BE2C (cell line): ENCODE data around the gene PRXL2A.

Experiments used
- DNase-seq: peaks from one replicate; pipeline ENCODE4 v3.0.0-alpha.2; 2020
- H3K27me3 ChIP-seq: fragments of 250-450 bp; sonication (Bioruptor Pico); 2 replicates; pipeline ENCODE4 v1.5.1; 2020; ENCODE audit warnings: mild to moderate bottlenecking
- H3K36me3 ChIP-seq: fragments of 250-450 bp; sonication (Bioruptor Pico); 2 replicates; pipeline ENCODE4 v1.5.1; 2020; ENCODE audit warnings: mild to moderate bottlenecking
- H3K4me1 ChIP-seq: fragments of 250-450 bp; sonication (Bioruptor Pico); 2 replicates; pipeline ENCODE4 v1.5.1; 2020
- H3K4me3 ChIP-seq: 2 replicates; pipeline ENCODE4 v1.5.1; 2011; ENCODE audit warnings: low read depth, low read length
- H3K9me3 ChIP-seq: fragments of 250-450 bp; sonication (Bioruptor Pico); 2 replicates; pipeline ENCODE4 v1.5.1; 2020
- CTCF ChIP-seq: IDR thresholded peaks from 2 replicates; pipeline ENCODE4 v1.5.1; 2012; ENCODE audit warnings: mild to moderate bottlenecking, low read depth, low read length

PRXL2A gene

GRCh38 chr10:80455461-80456349 lies 47.4 kb downstream of the PRXL2A start:
- Histone ChIP-seq H3K36me3 (no peaks in the 10 kb centered on the region), H3K4me1 (peaks cover 9% of the 10 kb centered on the region), H3K4me3 (peak overlapping the region; percentile 73), H3K9me3 (no peaks in the 10 kb centered on the region), H3K27me3 (no peaks in the 10 kb centered on the region)
- TF ChIP-seq CTCF = no peak
- DNase-seq = no peak

GRCh38 chr10:80457554-80458262 lies 49.4 kb downstream of the PRXL2A start:
- no peaks in the 10 kb centered on the region for H3K27me3 ChIP-seq
- TF ChIP-seq CTCF = peak; percentile 12; the same call in 1 of the 2 replicates
- H3K4me3 ChIP-seq = no peak overlapping the region
- H3K9me3 ChIP-seq = no peaks in the 10 kb centered on the region
- H3K36me3 ChIP-seq = no peaks in the 10 kb centered on the region
- no peak for DNase-seq
- H3K4me1 ChIP-seq = peaks cover 13% of the 10 kb centered on the region

- no peaks in the 10 kb centered on the region for H3K36me3 ChIP-seq
- no peak for DNase-seq
- TF ChIP-seq CTCF = no peak
- no peak overlapping the region for H3K4me3 ChIP-seq
- H3K4me1 ChIP-seq = peaks cover 16% of the 10 kb centered on the region
- H3K9me3 ChIP-seq = no peaks in the 10 kb centered on the region
- no peaks in the 10 kb centered on the region for H3K27me3 ChIP-seq
Measured at GRCh38 chr10:80458263-80458625, 49.9 kb downstream of the PRXL2A start.

GRCh38 chr10:80458638-80459037 lies 50.3 kb downstream of the PRXL2A start:
- Histone ChIP-seq H3K4me3 (no peak overlapping the region), H3K9me3 (no peaks in the 10 kb centered on the region)

GRCh38 chr10:80459047-80459865 lies 50.9 kb downstream of the PRXL2A start:
- peak; percentile 37 for DNase-seq
- Histone ChIP-seq H3K4me1 (peaks cover 21% of the 10 kb centered on the region), H3K36me3 (no peaks in the 10 kb centered on the region), H3K4me3 (no peak overlapping the region), H3K27me3 (no peaks in the 10 kb centered on the region), H3K9me3 (no peaks in the 10 kb centered on the region)
- TF ChIP-seq CTCF = 0 out of 2 replicates have a peak, but pooled peaks have one; percentile 5

More at GRCh38 chr10:80458638-80459037, 50.3 kb downstream of the PRXL2A start:
- H3K4me1 ChIP-seq = peaks cover 19% of the 10 kb centered on the region
- no peaks in the 10 kb centered on the region for H3K36me3 ChIP-seq
- no peaks in the 10 kb centered on the region for H3K27me3 ChIP-seq
- no peak for TF ChIP-seq CTCF
- no peak for DNase-seq
